CD14-positive monocyte (primary cell): ENCODE measurements around the gene TRIP6. TPM values are rescaled to one million over a fixed set of nuclear protein-coding genes. Genes with fewer than 3 reads are reported as not detected.

ENCODE experiments used
- DNase-seq, 3 donors: peaks; one replicate each; pipeline ENCODE4 v3.0.0-alpha.2; 2011 to 2022
- H2AFZ ChIP-seq: 2 replicates; pipeline ENCODE4 v1.6.0; 2012; ENCODE audit warnings: mild to moderate bottlenecking, low read depth, low read length, inconsistent platforms; ENCODE audit not compliant: insufficient read depth, poor library complexity, severe bottlenecking
- H3K27ac ChIP-seq, 2 donors: 1 replicate in 1 of 2; 2 replicates in 1 of 2; pipeline ENCODE4 v1.5.1; 2012 to 2013; ENCODE audit warnings: low read length in 2 of 2, control low read depth in 1 of 2, inconsistent platforms in 1 of 2, low read depth in 1 of 2, mild to moderate bottlenecking in 1 of 2
- H3K27me3 ChIP-seq, 2 donors: one replicate each; pipeline versions ENCODE4 v1.6.0 to v1.6.1; 2011 to 2013; ENCODE audit warnings: low read length in 2 of 2; ENCODE audit not compliant: control insufficient read depth in 2 of 2, insufficient read depth in 2 of 2
- H3K36me3 ChIP-seq, 2 donors: replicated peaks in 1 of 2; 1 replicate in 1 of 2; 2 replicates in 1 of 2; pipeline versions ENCODE4 v1.5.1 to v1.6.1; 2012 to 2013; ENCODE audit warnings: low read length in 2 of 2, control low read depth in 1 of 2, inconsistent platforms in 1 of 2, mild to moderate bottlenecking in 1 of 2; ENCODE audit not compliant: insufficient read depth in 2 of 2, control insufficient read depth in 1 of 2
- H3K4me1 ChIP-seq, 2 donors: 1 replicate in 1 of 2; 2 replicates in 1 of 2; pipeline versions ENCODE4 v1.5.1 to v1.6.1; 2012 to 2013; ENCODE audit warnings: low read length in 2 of 2, control low read depth in 1 of 2, inconsistent platforms in 1 of 2, mild to moderate bottlenecking in 1 of 2, moderate library complexity in 1 of 2; ENCODE audit not compliant: insufficient read depth in 2 of 2, control insufficient read depth in 1 of 2
- H3K4me2 ChIP-seq: replicated peaks from 2 replicates; pipeline ENCODE3; 2012; ENCODE audit warnings: low read length, moderate library complexity, mild to moderate bottlenecking; ENCODE audit not compliant: poor library complexity, severe bottlenecking; ENCODE audit errors: extremely low read depth
- H3K4me3 ChIP-seq, 3 experiments: fragments of 200-600 bp in 1 of 3; sonication (generic) in 1 of 3; replicated peaks in 1 of 3; 1 replicate in 2 of 3; 2 replicates in 1 of 3; pipeline ENCODE4 v1.5.1; 2011 to 2013; ENCODE audit warnings: low read length in 3 of 3, mild to moderate bottlenecking in 3 of 3, control low read depth in 2 of 3, low read depth in 2 of 3, inconsistent platforms in 1 of 3, moderate library complexity in 1 of 3
- H3K79me2 ChIP-seq: 2 replicates; pipeline ENCODE4 v1.6.0; 2012; ENCODE audit warnings: mild to moderate bottlenecking, control low read depth, inconsistent platforms, low read length, moderate library complexity; ENCODE audit not compliant: insufficient read depth
- H3K9ac ChIP-seq: 2 replicates; pipeline ENCODE4 v1.6.0; 2017; ENCODE audit warnings: low read length, mild to moderate bottlenecking; ENCODE audit not compliant: insufficient read depth, poor library complexity, severe bottlenecking
- H3K9me3 ChIP-seq, 2 donors: replicated peaks in 1 of 2; 1 replicate in 1 of 2; 2 replicates in 1 of 2; pipeline versions ENCODE4 v1.5.1 to v1.6.1; 2012 to 2013; ENCODE audit warnings: low read length in 2 of 2, control low read depth in 1 of 2; ENCODE audit not compliant: control insufficient read depth in 1 of 2, insufficient read depth in 1 of 2
- H4K20me1 ChIP-seq: 2 replicates; pipeline ENCODE4 v1.6.0; 2012; ENCODE audit warnings: mild to moderate bottlenecking, low read length, control low read depth, moderate library complexity; ENCODE audit not compliant: insufficient read depth
- H3K27ac Mint-ChIP-seq, 7 donors: one replicate each; pipeline ENCODE4 v1.8.0; 2020; ENCODE audit warnings: mild to moderate bottlenecking in 7 of 7, mixed read lengths in 7 of 7, moderate library complexity in 6 of 7, inconsistent platforms in 2 of 7
- H3K27me3 Mint-ChIP-seq, 3 donors: one replicate each; pipeline ENCODE4 v1.8.0; 2021 to 2022; ENCODE audit warnings: low read depth in 3 of 3, mild to moderate bottlenecking in 3 of 3, mixed read lengths in 3 of 3, moderate library complexity in 3 of 3, inconsistent platforms in 1 of 3
- H3K36me3 Mint-ChIP-seq, 2 donors: one replicate each; pipeline ENCODE4 v1.8.0; 2020; ENCODE audit warnings: mixed read lengths in 2 of 2, inconsistent platforms in 1 of 2, mild to moderate bottlenecking in 1 of 2
- H3K4me1 Mint-ChIP-seq: one replicate; pipeline ENCODE4 v1.8.0; 2020; ENCODE audit warnings: mild to moderate bottlenecking, mixed read lengths
- H3K4me3 Mint-ChIP-seq, 2 donors: one replicate each; pipeline ENCODE4 v1.8.0; 2020; ENCODE audit warnings: mild to moderate bottlenecking in 2 of 2, mixed read lengths in 2 of 2, moderate library complexity in 1 of 2
- H3K9me3 Mint-ChIP-seq, 7 donors: one replicate each; pipeline ENCODE4 v1.8.0; 2020 to 2022; ENCODE audit warnings: mixed read lengths in 7 of 7, mild to moderate bottlenecking in 6 of 7, moderate library complexity in 6 of 7, inconsistent platforms in 2 of 7
- WGBS: methylation state at CpG from one replicate; pipeline ENCODE4 v1.1.5; 2013; ENCODE audit warnings: missing lambda C conversion rate; ENCODE audit not compliant: insufficient coverage; 5-methylcytosine and 5-hydroxymethylcytosine counted together
- intact Hi-C, 2 donors: fragments of 100-400 bp; cut with micrococcal nuclease; formaldehyde crosslinking; loops; one replicate each; pipeline versions ENCODE4 v1.15.0 to v1.15.1; 2023
- polyA plus RNA-seq, 3 donors: library from polyadenylated mRNA; depleted of rRNA in 1 of 3; unstranded in 2 of 3; stranded (reverse) in 1 of 3; fragments of 300-500 nt in 2 of 3; fragments of >200 nt in 1 of 3; fragmentation: Illumina TruSeq in 2 of 3; gene quantifications; 1 replicate in 2 of 3; 2 replicates in 1 of 3; pipeline ENCODE4 v1.2.3, GENCODE V29; 2012 to 2021
- TF ChIP-seq, protein P1 (sequence below): fragments of 200-600 bp; IDR thresholded peaks from one replicate; pipeline ENCODE4 v1.8.0; 2022; ENCODE audit warnings: antibody characterized with exemption, mild to moderate bottlenecking

TRIP6 gene
- polyA plus RNA-seq, 3 donors, result 1.9 to 5.9 (median 5.8) TPM

DNA sequence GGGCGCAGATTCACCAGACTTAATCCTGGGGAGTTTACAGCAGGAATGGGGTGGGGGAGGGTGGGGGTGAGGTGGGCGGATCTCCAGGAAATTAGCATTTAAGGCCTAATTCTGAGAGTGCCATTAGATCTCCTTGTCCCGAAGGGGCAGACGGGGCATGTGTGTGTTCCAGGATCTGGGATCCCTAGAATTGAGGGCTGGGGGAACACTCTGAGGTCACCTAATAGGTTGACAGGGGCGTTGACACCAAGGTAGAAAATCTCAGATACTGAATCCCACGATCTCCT is 30.4 kb upstream of the TRIP6 start:
- no peaks in the 10 kb centered on the region for H4K20me1 ChIP-seq
- H3K79me2 ChIP-seq, result no peaks in the 10 kb centered on the region
- peaks cover 18% of the 10 kb centered on the region for H3K4me1 Mint-ChIP-seq
- H3K27ac ChIP-seq, result peak overlapping the region in 1 of 2 donors; percentile 50
- no peak for DNase-seq
- no peaks in the 10 kb centered on the region for H3K36me3 ChIP-seq
- no peaks in the 10 kb centered on the region for H3K27me3 ChIP-seq
- no peaks in the 10 kb centered on the region for H3K9me3 ChIP-seq
- WGBS, result 20% methylated on average over 1 of the region's 6 CpGs
- H3K4me3 Mint-ChIP-seq, result peak overlapping the region; percentile 78 to 86
- H3K9ac ChIP-seq, result peak overlapping the region; percentile 44
- peaks cover 16 to 17% of the 10 kb centered on the region in 2 donors for H3K4me1 ChIP-seq
- peak overlapping the region; percentile 69 for H3K4me2 ChIP-seq
- intact Hi-C loops, result no loop called here
- peak overlapping the region; percentile 81 for H2AFZ ChIP-seq
- H3K9me3 Mint-ChIP-seq, result no peaks in the 10 kb centered on the region
- peaks cover 5 to 6% (median 5%) of the 10 kb centered on the region in 3 donors for H3K27me3 Mint-ChIP-seq
- peak overlapping the region; percentile 25 to 75 (median 58) for H3K4me3 ChIP-seq
- TF ChIP-seq, protein P1, sequence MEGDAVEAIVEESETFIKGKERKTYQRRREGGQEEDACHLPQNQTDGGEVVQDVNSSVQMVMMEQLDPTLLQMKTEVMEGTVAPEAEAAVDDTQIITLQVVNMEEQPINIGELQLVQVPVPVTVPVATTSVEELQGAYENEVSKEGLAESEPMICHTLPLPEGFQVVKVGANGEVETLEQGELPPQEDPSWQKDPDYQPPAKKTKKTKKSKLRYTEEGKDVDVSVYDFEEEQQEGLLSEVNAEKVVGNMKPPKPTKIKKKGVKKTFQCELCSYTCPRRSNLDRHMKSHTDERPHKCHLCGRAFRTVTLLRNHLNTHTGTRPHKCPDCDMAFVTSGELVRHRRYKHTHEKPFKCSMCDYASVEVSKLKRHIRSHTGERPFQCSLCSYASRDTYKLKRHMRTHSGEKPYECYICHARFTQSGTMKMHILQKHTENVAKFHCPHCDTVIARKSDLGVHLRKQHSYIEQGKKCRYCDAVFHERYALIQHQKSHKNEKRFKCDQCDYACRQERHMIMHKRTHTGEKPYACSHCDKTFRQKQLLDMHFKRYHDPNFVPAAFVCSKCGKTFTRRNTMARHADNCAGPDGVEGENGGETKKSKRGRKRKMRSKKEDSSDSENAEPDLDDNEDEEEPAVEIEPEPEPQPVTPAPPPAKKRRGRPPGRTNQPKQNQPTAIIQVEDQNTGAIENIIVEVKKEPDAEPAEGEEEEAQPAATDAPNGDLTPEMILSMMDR, result no peak
- peak overlapping the region in 2 of 7 donors; percentile 50 to 73 for H3K27ac Mint-ChIP-seq
- H3K36me3 Mint-ChIP-seq, result no peaks in the 10 kb centered on the region

DNA sequence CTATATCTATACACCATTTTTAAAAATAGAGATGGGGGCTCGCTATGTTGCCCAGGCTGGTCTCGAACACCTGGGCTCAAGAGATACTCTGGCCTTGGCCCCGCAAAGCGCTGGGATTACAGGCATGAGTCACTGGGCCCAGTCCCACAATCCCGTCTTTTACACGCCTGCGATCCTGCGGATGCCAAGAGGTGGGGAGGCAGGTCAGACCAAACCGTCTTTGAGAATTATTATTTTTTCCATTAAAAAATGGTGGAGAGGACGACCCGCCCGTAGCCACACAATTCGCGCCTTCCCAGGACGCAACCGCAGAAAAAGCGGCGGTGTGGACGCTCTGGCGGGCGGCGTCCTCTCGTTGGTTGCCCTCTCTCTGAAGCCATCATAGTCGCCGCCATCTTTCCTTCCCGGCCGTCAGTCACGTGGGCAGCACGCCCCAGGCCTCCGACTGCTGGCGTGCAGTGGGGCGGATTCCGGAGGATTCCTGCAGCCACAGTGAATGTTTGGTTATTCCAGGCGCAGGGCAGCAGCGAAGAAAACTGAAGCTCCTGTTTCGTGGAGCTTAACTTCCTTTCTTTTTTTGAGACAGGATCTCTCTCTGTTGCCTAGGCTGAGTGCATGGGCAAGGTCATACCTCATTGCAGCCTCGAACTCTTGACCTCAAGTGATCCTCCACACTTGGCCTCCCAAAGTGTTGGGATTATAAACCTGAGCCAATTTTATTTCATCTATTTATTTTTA is 29.9 kb upstream of the TRIP6 start:
- Histone ChIP-seq H3K4me3 (peak overlapping the region; percentile 25 to 75 (median 58)), H3K27me3 (no peaks in the 10 kb centered on the region), H3K36me3 (no peaks in the 10 kb centered on the region), H4K20me1 (no peaks in the 10 kb centered on the region), H2AFZ (peak overlapping the region; percentile 81), H3K9ac (peak overlapping the region; percentile 44), H3K4me2 (peak overlapping the region; percentile 69), H3K9me3 (no peaks in the 10 kb centered on the region), H3K27ac (peak overlapping the region; percentile 17 to 50), H3K79me2 (no peaks in the 10 kb centered on the region), H3K4me1 (peaks cover 16 to 17% of the 10 kb centered on the region in 2 donors)
- Mint-ChIP-seq H3K27me3 (peaks cover 4 to 6% (median 4%) of the 10 kb centered on the region in 3 donors), H3K27ac (peak overlapping the region; percentile 50 to 83 (median 64)), H3K36me3 (no peaks in the 10 kb centered on the region), H3K4me3 (peak overlapping the region; percentile 78 to 86), H3K9me3 (no peaks in the 10 kb centered on the region), H3K4me1 (peaks cover 18% of the 10 kb centered on the region)
- peak; percentile 77 to 81 (median 79) for DNase-seq
- intact Hi-C loops, result no loop called here
- WGBS, result under 1% methylated on average over 35 of the region's 37 CpGs
- TF ChIP-seq, protein P1, result no peak
